HepG2 (cell line): ENCODE measurements around the gene GRIFIN. TPM values are rescaled to one million over a fixed set of nuclear protein-coding genes. Genes with fewer than 3 reads are reported as not detected.
A peak's percentile ranks its signal among the peaks of the same experiment; 100 is the strongest.

Experiments
- CENPT ChIP-seq: sonication (generic); formaldehyde crosslinking; IDR thresholded peaks from 2 replicates; pipeline ENCODE4 v1.8.0; 2022; ENCODE audit warnings: low read depth, mild to moderate bottlenecking, moderate library complexity, missing genetic modification reagents
- DNMT3B ChIP-seq: conservative IDR thresholded peaks from 2 replicates; pipeline ENCODE4 v1.6.1; 2016; ENCODE audit warnings: missing biosample characterization, control low read depth
- ELF4 ChIP-seq: sonication (generic); formaldehyde crosslinking; IDR thresholded peaks from 2 replicates; pipeline ENCODE4 v1.5.0; 2020; ENCODE audit warnings: missing genetic modification reagents, mild to moderate bottlenecking, moderate library complexity, borderline replicate concordance
- HDAC1 ChIP-seq: sonication (generic); formaldehyde crosslinking; IDR thresholded peaks from 2 replicates; pipeline ENCODE4 v1.5.1; 2020; ENCODE audit warnings: mild to moderate bottlenecking, missing genetic modification reagents
- HNRNPL ChIP-seq: fragments of 200-400 bp; formaldehyde crosslinking; IDR thresholded peaks from 2 replicates; pipeline ENCODE4 v1.6.1; 2017; ENCODE audit warnings: mild to moderate bottlenecking, low read depth, low read length
- JDP2 ChIP-seq: sonication (generic); formaldehyde crosslinking; IDR thresholded peaks from 2 replicates; pipeline ENCODE4 v1.8.1; 2022; ENCODE audit warnings: missing genetic modification reagents, borderline replicate concordance
- KDM6A ChIP-seq: IDR thresholded peaks from 2 replicates; pipeline ENCODE4 v1.6.1; 2016; ENCODE audit warnings: low read depth
- MLX ChIP-seq: IDR thresholded peaks from 2 replicates; pipeline ENCODE4 v1.6.1; 2016
- NCOR1 ChIP-seq: fragments of 200-600 bp; sonication (generic); IDR thresholded peaks from 2 replicates; pipeline ENCODE4 v1.7.0; 2017; ENCODE audit warnings: antibody characterized with exemption, low read length, borderline replicate concordance
- NFKB2 ChIP-seq: sonication (generic); formaldehyde crosslinking; IDR thresholded peaks from 2 replicates; pipeline ENCODE4 v1.4.0; 2020; ENCODE audit warnings: missing genetic modification reagents, borderline replicate concordance
- POGZ ChIP-seq: sonication (generic); formaldehyde crosslinking; IDR thresholded peaks from 2 replicates; pipeline ENCODE4 v1.4.0; 2020; ENCODE audit warnings: mild to moderate bottlenecking, missing genetic modification reagents
- SATB2 ChIP-seq: sonication (generic); formaldehyde crosslinking; IDR thresholded peaks from 2 replicates; pipeline ENCODE4 v1.5.0; 2020; ENCODE audit warnings: missing genetic modification reagents
- SIN3A ChIP-seq: IDR thresholded peaks from 2 replicates; pipeline ENCODE4 v1.6.1; 2011; ENCODE audit warnings: low read depth, mild to moderate bottlenecking, control low read depth, low read length, borderline replicate concordance
- SIX4 ChIP-seq: sonication (generic); formaldehyde crosslinking; IDR thresholded peaks from 2 replicates; pipeline ENCODE4 v1.4.0; 2020; ENCODE audit warnings: missing genetic modification reagents
- TBP ChIP-seq: sonication (generic); formaldehyde crosslinking; IDR thresholded peaks from 2 replicates; pipeline ENCODE4 v1.5.0; 2020; ENCODE audit warnings: missing genetic modification reagents
- TCF7L2 ChIP-seq: IDR thresholded peaks from 2 replicates; pipeline ENCODE4 v1.6.1; 2011; ENCODE audit warnings: mild to moderate bottlenecking, low read depth, low read length, moderate library complexity
- YEATS2 ChIP-seq: sonication (generic); formaldehyde crosslinking; IDR thresholded peaks from 2 replicates; pipeline ENCODE4 v1.4.0; 2020; ENCODE audit warnings: missing genetic modification reagents, borderline replicate concordance
- ZFAT ChIP-seq: sonication (generic); formaldehyde crosslinking; conservative IDR thresholded peaks from 2 replicates; pipeline ENCODE4 v1.8.1; 2023; ENCODE audit warnings: missing genetic modification reagents, inconsistent platforms
- ZKSCAN8 ChIP-seq: IDR thresholded peaks from 2 replicates; pipeline ENCODE4 v1.6.1; 2016; ENCODE audit warnings: borderline replicate concordance, missing genetic modification reagents, missing compliant biosample characterization
- ZNF180 ChIP-seq: sonication (generic); formaldehyde crosslinking; IDR thresholded peaks from 2 replicates; pipeline ENCODE4 v1.4.0; 2020; ENCODE audit warnings: low read depth, missing genetic modification reagents, borderline replicate concordance
- ZNF225 ChIP-seq: sonication (generic); formaldehyde crosslinking; IDR thresholded peaks from 2 replicates; pipeline ENCODE4 v1.4.0; 2020; ENCODE audit warnings: mild to moderate bottlenecking, missing genetic modification reagents
- ZNF264 ChIP-seq: sonication (generic); formaldehyde crosslinking; IDR thresholded peaks from 2 replicates; pipeline ENCODE4 v1.4.0; 2020; ENCODE audit warnings: missing genetic modification reagents
- ZNF367 ChIP-seq: sonication (generic); formaldehyde crosslinking; IDR thresholded peaks from 2 replicates; pipeline ENCODE4 v1.4.0; 2020; ENCODE audit warnings: missing genetic modification reagents, borderline replicate concordance
- ZNF431 ChIP-seq: sonication (generic); formaldehyde crosslinking; IDR thresholded peaks from 2 replicates; pipeline ENCODE4 v1.9.0; 2022; ENCODE audit warnings: missing genetic modification reagents, low read depth, mild to moderate bottlenecking, borderline replicate concordance
- ZNF468 ChIP-seq: sonication (generic); formaldehyde crosslinking; IDR thresholded peaks from 2 replicates; pipeline ENCODE4 v1.8.0; 2022; ENCODE audit warnings: mild to moderate bottlenecking, moderate library complexity, missing genetic modification reagents
- ZNF672 ChIP-seq: sonication (generic); formaldehyde crosslinking; IDR thresholded peaks from 2 replicates; pipeline ENCODE4 v1.8.1; 2022; ENCODE audit warnings: missing genetic modification reagents
- ZNF766 ChIP-seq: sonication (generic); formaldehyde crosslinking; IDR thresholded peaks from 2 replicates; pipeline ENCODE4 v1.5.0; 2020; ENCODE audit warnings: missing genetic modification reagents, borderline replicate concordance
- ZNF773 ChIP-seq: sonication (generic); formaldehyde crosslinking; IDR thresholded peaks from 2 replicates; pipeline ENCODE4 v1.4.0; 2020; ENCODE audit warnings: missing genetic modification reagents, borderline replicate concordance
- polyA plus RNA-seq, 8 experiments: library from polyadenylated mRNA; depleted of rRNA in 3 of 8; stranded (reverse) in 7 of 8; unstranded in 1 of 8; fragments of >200 nt; fragmentation: Illumina TruSeq in 4 of 8; extraction: Trizol in 4 of 8; gene quantifications; 2 replicates each; pipeline versions ENCODE4 v1.2.1 to v1.2.3, GENCODE V29; 2011 to 2016; ENCODE audit warnings: low read depth in 4 of 8, missing spikeins in 1 of 8, mixed read lengths in 1 of 8; ENCODE audit not compliant: insufficient read depth in 1 of 8
- total RNA-seq, 5 experiments: library from RNA; depleted of rRNA; stranded (reverse); fragments of >200 nt; fragmentation: Illumina TruSeq; extraction: Trizol; gene quantifications; 2 replicates each; pipeline ENCODE4 v1.2.3, GENCODE V29; 2016; ENCODE audit warnings: low read depth in 1 of 5
- TF ChIP-seq, protein P1 (sequence below): IDR thresholded peaks from 2 replicates; pipeline ENCODE4 v1.6.1; 2012; ENCODE audit warnings: low read length, improper control_type of control experiment

The GRIFIN gene
- total and polyA plus RNA-seq, 2 of the 13 experiments (the other 11 are each of a cell fraction or from before 2014, with no cell fraction given): not detected

DNA sequence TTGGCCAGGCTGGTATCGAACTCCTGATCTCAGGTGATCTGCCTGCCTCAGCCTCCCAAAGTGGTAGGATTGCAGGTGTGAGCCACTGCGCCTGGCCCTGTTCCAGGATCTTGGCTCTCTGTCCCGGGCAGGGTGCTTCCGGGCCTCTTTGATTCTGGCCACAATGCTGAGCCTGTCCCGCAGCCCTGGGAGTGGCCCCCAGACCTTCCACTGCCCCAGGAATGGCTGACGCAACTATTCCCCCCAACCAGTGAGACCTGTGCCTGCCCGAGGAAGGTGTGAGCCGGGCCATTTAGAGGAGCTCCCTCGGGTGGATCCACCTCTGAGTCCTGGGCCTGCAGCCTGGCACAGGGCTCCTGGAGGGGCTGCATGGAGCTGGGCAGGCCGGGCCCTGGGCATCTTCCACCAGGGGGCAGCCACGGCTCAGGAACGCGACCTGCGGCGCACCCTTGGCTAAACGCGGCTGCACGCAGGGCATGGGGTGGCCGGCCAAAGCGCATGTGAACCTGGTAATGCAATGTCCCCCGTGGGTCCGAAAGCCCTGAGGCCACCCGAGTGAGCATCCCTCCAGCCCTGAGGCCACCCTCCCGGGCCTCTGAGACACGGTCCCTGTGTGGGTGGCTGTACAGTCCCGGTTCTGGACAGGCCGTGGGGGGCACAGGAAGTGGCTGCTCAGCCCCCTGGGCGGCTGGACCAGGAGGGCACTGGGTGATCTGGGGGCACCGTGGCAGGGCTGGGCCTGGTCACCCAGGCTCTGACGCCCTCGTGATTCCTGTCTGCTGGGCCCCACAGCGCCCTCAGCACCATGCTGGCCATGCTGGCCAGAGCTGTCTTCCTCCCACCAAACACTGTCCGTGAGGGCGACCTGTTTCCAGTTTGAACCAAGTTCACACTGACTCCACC, 24.8 kb downstream of the GRIFIN start (continued):
- no peak for TF ChIP-seq ELF4 (CRISPR knock-in tag)
- no peak for TF ChIP-seq ZNF225 (CRISPR knock-in tag)
- TF ChIP-seq ZNF766 (CRISPR knock-in tag): no peak
- no peak for TF ChIP-seq TBP (CRISPR knock-in tag)
- TF ChIP-seq, protein P1, sequence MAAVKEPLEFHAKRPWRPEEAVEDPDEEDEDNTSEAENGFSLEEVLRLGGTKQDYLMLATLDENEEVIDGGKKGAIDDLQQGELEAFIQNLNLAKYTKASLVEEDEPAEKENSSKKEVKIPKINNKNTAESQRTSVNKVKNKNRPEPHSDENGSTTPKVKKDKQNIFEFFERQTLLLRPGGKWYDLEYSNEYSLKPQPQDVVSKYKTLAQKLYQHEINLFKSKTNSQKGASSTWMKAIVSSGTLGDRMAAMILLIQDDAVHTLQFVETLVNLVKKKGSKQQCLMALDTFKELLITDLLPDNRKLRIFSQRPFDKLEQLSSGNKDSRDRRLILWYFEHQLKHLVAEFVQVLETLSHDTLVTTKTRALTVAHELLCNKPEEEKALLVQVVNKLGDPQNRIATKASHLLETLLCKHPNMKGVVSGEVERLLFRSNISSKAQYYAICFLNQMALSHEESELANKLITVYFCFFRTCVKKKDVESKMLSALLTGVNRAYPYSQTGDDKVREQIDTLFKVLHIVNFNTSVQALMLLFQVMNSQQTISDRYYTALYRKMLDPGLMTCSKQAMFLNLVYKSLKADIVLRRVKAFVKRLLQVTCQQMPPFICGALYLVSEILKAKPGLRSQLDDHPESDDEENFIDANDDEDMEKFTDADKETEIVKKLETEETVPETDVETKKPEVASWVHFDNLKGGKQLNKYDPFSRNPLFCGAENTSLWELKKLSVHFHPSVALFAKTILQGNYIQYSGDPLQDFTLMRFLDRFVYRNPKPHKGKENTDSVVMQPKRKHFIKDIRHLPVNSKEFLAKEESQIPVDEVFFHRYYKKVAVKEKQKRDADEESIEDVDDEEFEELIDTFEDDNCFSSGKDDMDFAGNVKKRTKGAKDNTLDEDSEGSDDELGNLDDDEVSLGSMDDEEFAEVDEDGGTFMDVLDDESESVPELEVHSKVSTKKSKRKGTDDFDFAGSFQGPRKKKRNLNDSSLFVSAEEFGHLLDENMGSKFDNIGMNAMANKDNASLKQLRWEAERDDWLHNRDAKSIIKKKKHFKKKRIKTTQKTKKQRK: no peak
- no peak for TF ChIP-seq SIN3A
- no peak for TF ChIP-seq JDP2 (CRISPR knock-in tag)
- no peak for TF ChIP-seq TCF7L2
- TF ChIP-seq ZNF367 (CRISPR knock-in tag): no peak
- TF ChIP-seq SIX4 (CRISPR knock-in tag): no peak
- 0 out of 2 replicates have a peak, but pooled peaks have one; percentile 10 for TF ChIP-seq ZNF264 (CRISPR knock-in tag)
- TF ChIP-seq CENPT (CRISPR knock-in tag): peak; percentile 74; the same call in 1 of the 2 replicates
- TF ChIP-seq POGZ (CRISPR knock-in tag): no peak
- peak; percentile 50; the same call in 1 of the 2 replicates for TF ChIP-seq HDAC1 (CRISPR knock-in tag)
- peak; percentile 62; the same call in 1 of the 2 replicates for TF ChIP-seq ZNF468
- TF ChIP-seq ZFAT (CRISPR knock-in tag): no peak; the same call in 1 of the 2 replicates
- TF ChIP-seq YEATS2 (CRISPR knock-in tag): no peak
- no peak for TF ChIP-seq ZKSCAN8 (CRISPR knock-in tag)
- peak; percentile 99 for TF ChIP-seq HNRNPL
- no peak for TF ChIP-seq SATB2 (CRISPR knock-in tag)
- no peak for TF ChIP-seq MLX (CRISPR knock-in tag)
- no peak for TF ChIP-seq NCOR1
- no peak for TF ChIP-seq KDM6A (CRISPR knock-in tag)
- no peak; the same call in 1 of the 2 replicates for TF ChIP-seq ZNF773 (CRISPR knock-in tag)
- no peak for TF ChIP-seq ZNF180
- TF ChIP-seq ZNF431 (CRISPR knock-in tag): no peak
- TF ChIP-seq NFKB2 (CRISPR knock-in tag): peak; percentile 58; the same call in 1 of the 2 replicates
- TF ChIP-seq ZNF672 (CRISPR knock-in tag): no peak
- no peak; the same call in 1 of the 2 replicates for TF ChIP-seq DNMT3B (CRISPR knock-in tag)
